ENCODE data around the gene EFCAB3.
"Not testable (repeated sequence)": the region's sequence is repeated elsewhere in the genome, so short reads cannot be mapped to it uniquely, and the experiment has no call there.

The EFCAB3 gene

GRCh38 chr17:62458483-62458882, 78.1 kb downstream of the EFCAB3 start:
- not testable (repeated sequence) for H3K36me3 ChIP-seq (ENCODE audit: control insufficient read depth, insufficient read depth, low read length); H3K4me1 ChIP-seq (ENCODE audit: control insufficient read depth, insufficient read depth, low read length); DNase-seq (ENCODE audit: low read depth, low spot score); H3K9me3 ChIP-seq (ENCODE audit: control insufficient read depth, insufficient read depth, low read length); H3K27me3 ChIP-seq (ENCODE audit: control insufficient read depth, insufficient read depth, low read length); H3K27ac ChIP-seq (ENCODE audit: low read length); H3K4me3 ChIP-seq (ENCODE audit: low read length)
- no CpG with 5 or more reads among the region's 10 CpGs for WGBS (ENCODE audit: insufficient coverage, insufficient read length)

- H3K36me3 ChIP-seq (ENCODE audit: control insufficient read depth, insufficient read depth, low read length); H3K4me3 ChIP-seq (ENCODE audit: low read length); H3K4me1 ChIP-seq (ENCODE audit: control insufficient read depth, insufficient read depth, low read length); DNase-seq (ENCODE audit: low read depth, low spot score); H3K27ac ChIP-seq (ENCODE audit: low read length); H3K27me3 ChIP-seq (ENCODE audit: control insufficient read depth, insufficient read depth, low read length); H3K9me3 ChIP-seq (ENCODE audit: control insufficient read depth, insufficient read depth, low read length): not testable (repeated sequence)
- WGBS (ENCODE audit: insufficient coverage, insufficient read length), result no CpG with 5 or more reads among the region's 3 CpGs
Measured at GRCh38 chr17:62464422-62464821, 84.1 kb downstream of the EFCAB3 start.

DNA sequence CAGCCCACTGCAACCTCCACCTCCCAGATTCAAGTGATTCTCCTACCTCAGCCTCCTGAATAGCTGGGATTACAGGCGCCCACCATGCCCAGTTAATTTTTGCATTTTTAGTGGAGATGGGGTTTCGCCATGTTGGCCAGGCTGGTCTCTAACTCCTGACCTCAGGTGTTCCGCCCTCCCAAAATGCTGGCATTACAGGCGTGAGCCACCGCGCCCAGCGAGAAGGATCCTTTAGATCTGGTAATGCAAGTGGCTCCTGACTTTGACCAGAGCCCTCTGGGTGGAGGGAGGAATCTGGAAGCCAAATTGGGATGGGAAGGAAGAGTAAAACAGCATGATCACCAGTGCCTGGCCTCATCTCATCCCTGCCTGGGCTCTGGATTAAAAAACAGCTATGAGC, 84.9 kb downstream of the EFCAB3 start:
- H3K9me3 ChIP-seq (ENCODE audit: control insufficient read depth, insufficient read depth, low read length); H3K27ac ChIP-seq (ENCODE audit: low read length); H3K36me3 ChIP-seq (ENCODE audit: control insufficient read depth, insufficient read depth, low read length); H3K4me3 ChIP-seq (ENCODE audit: low read length); DNase-seq (ENCODE audit: low read depth, low spot score); H3K4me1 ChIP-seq (ENCODE audit: control insufficient read depth, insufficient read depth, low read length); H3K27me3 ChIP-seq (ENCODE audit: control insufficient read depth, insufficient read depth, low read length): not testable (repeated sequence)
- whole genome bisulfite sequencing (ENCODE audit: insufficient coverage, insufficient read length), result no CpG with 5 or more reads among the region's 7 CpGs

Measured in iPS DF 6.9 (cell line).